Parathyroid adenoma (tissue), 2 donors: ENCODE data around the gene SDK2.

Experiments
- H2AFZ ChIP-seq: fragments of 300-600 bp; sonication (generic); one replicate; pipeline ENCODE4 v1.7.0; 2017; ENCODE audit warnings: antibody characterized with exemption, mild to moderate bottlenecking
- H3K27ac ChIP-seq: fragments of 300-600 bp; sonication (generic); one replicate; pipeline ENCODE4 v1.7.0; 2017
- H3K27me3 ChIP-seq: fragments of 300-600 bp; sonication (generic); one replicate; pipeline ENCODE4 v1.7.0; 2017; ENCODE audit warnings: low read length; ENCODE audit not compliant: control insufficient read depth, insufficient read depth
- H3K36me3 ChIP-seq: fragments of 300-600 bp; sonication (generic); one replicate; pipeline ENCODE4 v1.7.0; 2017; ENCODE audit warnings: low read length; ENCODE audit not compliant: control insufficient read depth, insufficient read depth
- H3K4me1 ChIP-seq: fragments of 300-600 bp; sonication (generic); one replicate; pipeline ENCODE4 v1.7.0; 2017; ENCODE audit warnings: control low read depth
- H3K4me2 ChIP-seq: fragments of 300-600 bp; sonication (generic); one replicate; pipeline ENCODE4 v1.7.0; 2017; ENCODE audit warnings: low read length
- H3K4me3 ChIP-seq: fragments of 300-600 bp; sonication (generic); one replicate; pipeline ENCODE4 v1.7.0; 2017; ENCODE audit warnings: low read depth, low read length
- H3K79me2 ChIP-seq: fragments of 300-600 bp; sonication (generic); one replicate; pipeline ENCODE4 v1.7.0; 2017; ENCODE audit warnings: control low read depth
- H3K9ac ChIP-seq: fragments of 300-600 bp; sonication (generic); one replicate; pipeline ENCODE4 v1.7.0; 2017; ENCODE audit warnings: mild to moderate bottlenecking
- H3K9me3 ChIP-seq: fragments of 300-600 bp; sonication (generic); one replicate; pipeline ENCODE4 v1.7.0; 2017; ENCODE audit warnings: low read length; ENCODE audit not compliant: control insufficient read depth
- TF ChIP-seq, protein P1 (sequence below): fragments of 300-600 bp; sonication (generic); IDR thresholded peaks from one replicate; pipeline ENCODE4 v1.7.0; 2017; ENCODE audit warnings: antibody characterized with exemption, mild to moderate bottlenecking
- donor health status: primary hyperparathyroidism.

Gene SDK2

DNA sequence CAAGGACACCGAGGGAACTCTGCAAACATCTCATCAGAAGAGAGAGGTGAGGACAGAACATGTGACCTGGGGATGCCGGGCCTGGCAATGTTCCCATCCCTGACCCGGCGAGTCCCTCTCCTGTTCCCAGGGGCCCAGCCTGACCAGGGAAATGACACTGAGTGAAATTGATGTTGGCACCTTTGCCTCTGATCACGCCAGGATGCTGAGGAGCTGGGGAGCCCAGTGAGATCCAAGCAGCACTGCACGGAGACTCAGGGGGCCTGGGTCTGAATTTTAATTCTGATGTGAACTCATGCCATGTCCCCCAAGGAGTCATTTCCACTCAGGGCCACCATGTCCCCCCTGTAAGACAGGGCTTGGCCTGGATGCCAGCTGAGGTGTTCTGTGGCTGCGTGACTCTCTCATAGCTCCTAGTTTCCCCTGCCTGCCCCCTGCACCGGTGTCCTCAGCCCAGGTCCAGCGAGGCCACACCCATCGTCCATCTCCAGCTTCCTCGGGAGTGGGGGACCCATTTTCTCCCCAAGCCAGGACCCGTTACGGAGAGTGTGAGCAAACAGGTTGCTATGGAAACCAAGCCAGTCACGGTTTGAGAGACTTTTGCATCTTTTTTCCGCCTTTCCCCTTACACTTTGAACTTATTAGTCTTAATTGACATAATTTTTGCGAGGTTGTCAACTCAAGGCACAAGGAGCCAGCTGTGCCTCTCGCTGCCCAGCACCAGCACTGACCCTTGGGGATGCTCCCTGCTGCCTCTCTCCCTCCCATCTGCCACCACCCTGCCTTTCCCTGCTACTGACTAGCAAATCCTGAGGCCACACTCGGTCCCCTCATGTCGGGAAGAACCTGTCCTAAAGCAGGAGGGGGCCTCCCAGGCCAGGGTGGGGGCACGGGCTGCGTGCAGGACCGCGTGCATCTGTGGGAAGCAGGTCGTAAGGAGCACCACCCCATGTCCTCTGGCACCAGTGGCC is 150.0 kb downstream of the SDK2 start:
- H3K27me3 ChIP-seq = no peaks in the 10 kb centered on the region
- H3K36me3 ChIP-seq = no peaks in the 10 kb centered on the region
- TF ChIP-seq, protein P1, sequence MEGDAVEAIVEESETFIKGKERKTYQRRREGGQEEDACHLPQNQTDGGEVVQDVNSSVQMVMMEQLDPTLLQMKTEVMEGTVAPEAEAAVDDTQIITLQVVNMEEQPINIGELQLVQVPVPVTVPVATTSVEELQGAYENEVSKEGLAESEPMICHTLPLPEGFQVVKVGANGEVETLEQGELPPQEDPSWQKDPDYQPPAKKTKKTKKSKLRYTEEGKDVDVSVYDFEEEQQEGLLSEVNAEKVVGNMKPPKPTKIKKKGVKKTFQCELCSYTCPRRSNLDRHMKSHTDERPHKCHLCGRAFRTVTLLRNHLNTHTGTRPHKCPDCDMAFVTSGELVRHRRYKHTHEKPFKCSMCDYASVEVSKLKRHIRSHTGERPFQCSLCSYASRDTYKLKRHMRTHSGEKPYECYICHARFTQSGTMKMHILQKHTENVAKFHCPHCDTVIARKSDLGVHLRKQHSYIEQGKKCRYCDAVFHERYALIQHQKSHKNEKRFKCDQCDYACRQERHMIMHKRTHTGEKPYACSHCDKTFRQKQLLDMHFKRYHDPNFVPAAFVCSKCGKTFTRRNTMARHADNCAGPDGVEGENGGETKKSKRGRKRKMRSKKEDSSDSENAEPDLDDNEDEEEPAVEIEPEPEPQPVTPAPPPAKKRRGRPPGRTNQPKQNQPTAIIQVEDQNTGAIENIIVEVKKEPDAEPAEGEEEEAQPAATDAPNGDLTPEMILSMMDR = no peak

DNA sequence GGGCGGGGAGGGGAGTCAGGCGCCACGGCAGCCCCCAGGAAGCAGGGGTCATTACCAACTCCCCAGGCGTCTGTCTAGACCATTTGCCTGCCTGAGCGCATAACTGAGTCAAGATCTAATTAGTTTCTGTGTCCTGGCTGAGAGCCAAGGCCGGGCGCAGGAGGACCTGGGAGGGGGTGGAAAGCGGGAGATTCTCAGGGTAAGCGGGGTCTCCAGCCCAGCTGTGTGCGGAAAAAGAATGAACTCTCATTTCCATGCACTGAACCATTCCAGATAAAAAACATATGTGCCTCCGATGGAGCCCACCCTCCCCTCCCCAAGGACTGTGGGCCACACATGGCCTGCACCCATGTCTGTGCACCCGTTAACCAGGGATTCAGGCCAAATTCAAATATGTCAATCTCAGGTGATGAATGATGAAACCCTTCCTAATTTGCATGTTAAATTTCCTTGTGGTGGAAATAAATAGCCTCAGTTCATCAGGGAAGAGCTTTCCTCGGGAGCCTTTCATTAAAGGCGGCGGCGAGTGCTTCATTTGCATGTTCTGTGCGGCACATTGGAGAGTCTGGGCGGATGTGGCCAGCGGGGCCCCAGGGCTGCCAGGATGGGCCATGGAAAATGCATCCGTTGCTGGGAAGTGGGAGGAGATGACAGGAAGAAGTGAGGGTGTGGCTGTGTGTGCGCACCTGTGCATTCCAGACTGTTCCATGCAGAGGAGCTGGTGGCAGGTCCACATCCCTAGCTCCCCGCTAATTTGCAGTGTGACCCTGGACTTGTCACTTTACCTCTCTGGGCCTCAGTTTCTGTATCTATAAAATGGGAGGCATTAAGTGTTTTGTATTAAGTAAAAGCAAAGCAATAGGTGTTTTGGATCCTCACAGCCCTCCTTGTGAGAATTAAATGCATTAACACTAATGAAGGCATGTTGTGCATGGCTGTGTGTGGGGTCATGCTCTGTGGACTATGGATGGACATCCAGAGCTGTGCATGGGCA is 151.1 kb downstream of the SDK2 start:
- H2AFZ ChIP-seq = no peak overlapping the region
- no peaks in the 10 kb centered on the region for H3K9me3 ChIP-seq
- no peak overlapping the region for H3K9ac ChIP-seq
- H3K27ac ChIP-seq = no peak overlapping the region
- no peaks in the 10 kb centered on the region for H3K27me3 ChIP-seq
- H3K79me2 ChIP-seq = no peaks in the 10 kb centered on the region
- no peak overlapping the region for H3K4me2 ChIP-seq
- no peak overlapping the region for H3K4me3 ChIP-seq
- no peaks in the 10 kb centered on the region for H3K4me1 ChIP-seq
- no peaks in the 10 kb centered on the region for H3K36me3 ChIP-seq
- TF ChIP-seq, protein P1 = no peak

More for the DNA sequence above, 150.0 kb downstream of the SDK2 start:
- Histone ChIP-seq H3K79me2 (no peaks in the 10 kb centered on the region), H3K9ac (no peak overlapping the region), H3K4me3 (no peak overlapping the region), H3K4me2 (no peak overlapping the region), H3K4me1 (no peaks in the 10 kb centered on the region), H3K9me3 (no peaks in the 10 kb centered on the region), H3K27ac (no peak overlapping the region), H2AFZ (no peak overlapping the region)

DNA sequence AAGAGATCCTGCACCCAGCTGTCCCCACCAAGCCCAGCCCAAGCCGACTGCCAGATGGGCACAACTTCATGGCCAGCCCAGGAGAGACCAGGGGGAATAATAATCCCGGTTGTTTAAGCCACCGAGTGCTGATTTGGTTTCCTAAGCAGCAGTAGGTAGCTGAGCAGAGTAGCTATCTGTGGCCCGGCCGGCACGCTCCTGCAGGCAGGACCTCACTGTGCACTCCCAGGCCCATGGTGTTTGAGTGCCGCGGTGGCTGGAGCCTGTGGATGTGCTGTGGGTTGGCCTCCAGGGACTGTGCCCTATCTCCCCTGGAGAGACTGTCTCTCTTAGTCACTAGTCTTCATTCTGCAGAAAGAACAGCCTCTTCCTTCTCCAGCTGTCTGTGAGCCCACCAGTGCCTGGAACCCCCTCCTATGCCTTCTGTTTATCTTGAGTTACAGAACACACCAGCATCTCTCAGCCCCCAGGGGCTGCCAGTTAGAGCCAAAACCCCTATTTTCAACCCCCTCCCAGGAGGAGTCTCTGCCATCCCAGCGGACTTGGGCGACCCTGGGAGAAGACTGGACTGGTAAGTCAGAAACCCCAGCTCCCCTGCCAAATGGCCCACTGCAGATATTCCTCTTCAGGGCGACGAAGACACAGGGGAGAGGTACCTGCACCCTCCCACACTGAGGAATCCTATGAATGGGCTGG is 152.0 kb downstream of the SDK2 start:
- no peak overlapping the region for H3K9ac ChIP-seq
- no peaks in the 10 kb centered on the region for H3K9me3 ChIP-seq
- no peak overlapping the region for H3K27ac ChIP-seq
- no peaks in the 10 kb centered on the region for H3K79me2 ChIP-seq
- H2AFZ ChIP-seq = no peak overlapping the region
- TF ChIP-seq, protein P1 = no peak
- H3K4me2 ChIP-seq = no peak overlapping the region
- H3K4me3 ChIP-seq = no peak overlapping the region
- no peaks in the 10 kb centered on the region for H3K4me1 ChIP-seq
- no peaks in the 10 kb centered on the region for H3K27me3 ChIP-seq
- no peaks in the 10 kb centered on the region for H3K36me3 ChIP-seq

DNA sequence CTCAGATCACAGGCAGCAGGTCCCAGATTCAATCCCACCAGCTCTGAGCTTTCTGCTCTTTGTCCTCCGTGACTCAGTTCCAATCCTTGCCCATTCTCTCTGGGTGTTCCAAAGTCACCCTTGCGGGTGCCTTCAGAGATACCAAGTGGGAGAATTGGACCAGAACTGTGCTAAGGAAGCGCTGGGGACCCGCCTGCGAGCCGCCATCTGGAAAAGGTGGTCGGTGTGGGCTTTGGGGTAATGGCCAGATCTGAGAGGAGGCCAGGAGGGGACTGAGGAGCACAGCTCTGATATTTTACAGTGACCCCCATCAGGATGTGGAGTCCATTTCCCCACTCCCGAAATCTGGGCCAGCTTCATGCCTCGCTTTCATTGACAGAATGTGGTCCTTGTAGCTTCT is 152.6 kb downstream of the SDK2 start:
- no peak overlapping the region for H3K9ac ChIP-seq
- no peaks in the 10 kb centered on the region for H3K79me2 ChIP-seq
- H3K36me3 ChIP-seq = no peaks in the 10 kb centered on the region
- no peak overlapping the region for H3K4me3 ChIP-seq
- H2AFZ ChIP-seq = no peak overlapping the region
- H3K4me1 ChIP-seq = no peaks in the 10 kb centered on the region
- no peaks in the 10 kb centered on the region for H3K27me3 ChIP-seq
- no peak overlapping the region for H3K27ac ChIP-seq
- TF ChIP-seq, protein P1 = no peak
- no peaks in the 10 kb centered on the region for H3K9me3 ChIP-seq
- H3K4me2 ChIP-seq = no peak overlapping the region
